A549 (cell line): Measurements from ENCODE around the gene ZNF700.

ENCODE experiments used
- EP300 ChIP-seq, 2 experiments: fragments of >200 bp; sonication (Bioruptor Twin); formaldehyde crosslinking; IDR thresholded peaks; 2 replicates in 1 of 2; 3 replicates in 1 of 2; pipeline ENCODE4 v1.6.1; 2016 to 2017
- MAFK ChIP-seq: fragments of 450-650 bp; IDR thresholded peaks from 2 replicates; pipeline ENCODE4 v1.6.1; 2014; ENCODE audit not compliant: partially characterized antibody
- MAZ ChIP-seq: fragments of 150-350 bp; IDR thresholded peaks from 2 replicates; pipeline ENCODE4 v1.6.1; 2014; ENCODE audit warnings: antibody characterized with exemption, low read depth, low read length, borderline replicate concordance
- POLR2A ChIP-seq: IDR thresholded peaks from 2 replicates; pipeline ENCODE4 v1.6.1; 2012; ENCODE audit warnings: mild to moderate bottlenecking, low read length
- RCOR1 ChIP-seq: fragments of 150-350 bp; IDR thresholded peaks from 2 replicates; pipeline ENCODE4 v1.6.1; 2014; ENCODE audit warnings: antibody characterized with exemption, low read length, low read depth
- ZSCAN20 ChIP-seq: fragments of 250-450 bp; sonication (Bioruptor Pico); IDR thresholded peaks from 2 replicates; pipeline ENCODE4 v1.8.0; 2022; ENCODE audit warnings: mild to moderate bottlenecking, moderate library complexity
- TF ChIP-seq, protein P1 (sequence below): fragments of >200 bp; sonication (Bioruptor Twin); formaldehyde crosslinking; IDR thresholded peaks from 3 replicates; pipeline ENCODE4 v1.5.1; 2016

- TF ChIP-seq EP300 (IDR thresholded peaks at IDR 0.05), result no peak
- no peak for TF ChIP-seq MAFK
- no peak for TF ChIP-seq MAZ
- no peak for TF ChIP-seq ZSCAN20 (CRISPR knock-in tag)
- no peak for TF ChIP-seq RCOR1
- TF ChIP-seq, protein P1, sequence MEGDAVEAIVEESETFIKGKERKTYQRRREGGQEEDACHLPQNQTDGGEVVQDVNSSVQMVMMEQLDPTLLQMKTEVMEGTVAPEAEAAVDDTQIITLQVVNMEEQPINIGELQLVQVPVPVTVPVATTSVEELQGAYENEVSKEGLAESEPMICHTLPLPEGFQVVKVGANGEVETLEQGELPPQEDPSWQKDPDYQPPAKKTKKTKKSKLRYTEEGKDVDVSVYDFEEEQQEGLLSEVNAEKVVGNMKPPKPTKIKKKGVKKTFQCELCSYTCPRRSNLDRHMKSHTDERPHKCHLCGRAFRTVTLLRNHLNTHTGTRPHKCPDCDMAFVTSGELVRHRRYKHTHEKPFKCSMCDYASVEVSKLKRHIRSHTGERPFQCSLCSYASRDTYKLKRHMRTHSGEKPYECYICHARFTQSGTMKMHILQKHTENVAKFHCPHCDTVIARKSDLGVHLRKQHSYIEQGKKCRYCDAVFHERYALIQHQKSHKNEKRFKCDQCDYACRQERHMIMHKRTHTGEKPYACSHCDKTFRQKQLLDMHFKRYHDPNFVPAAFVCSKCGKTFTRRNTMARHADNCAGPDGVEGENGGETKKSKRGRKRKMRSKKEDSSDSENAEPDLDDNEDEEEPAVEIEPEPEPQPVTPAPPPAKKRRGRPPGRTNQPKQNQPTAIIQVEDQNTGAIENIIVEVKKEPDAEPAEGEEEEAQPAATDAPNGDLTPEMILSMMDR, result no peak
- TF ChIP-seq POLR2A, result no peak
Measured at GRCh38 chr19:11978492-11979100, 53.7 kb downstream of the ZNF700 start.
